Midbrain (tissue), 1 donor: ENCODE results near the gene PLGRKT.
"Not testable (repeated sequence)": the region's sequence is repeated elsewhere in the genome, so short reads cannot be mapped to it uniquely, and the experiment has no call there.

Experiments used
- DNase-seq: peaks from one replicate; lab custom pipeline; 2025; lab: John Stamatoyannopoulos, UW

Gene PLGRKT

DNA sequence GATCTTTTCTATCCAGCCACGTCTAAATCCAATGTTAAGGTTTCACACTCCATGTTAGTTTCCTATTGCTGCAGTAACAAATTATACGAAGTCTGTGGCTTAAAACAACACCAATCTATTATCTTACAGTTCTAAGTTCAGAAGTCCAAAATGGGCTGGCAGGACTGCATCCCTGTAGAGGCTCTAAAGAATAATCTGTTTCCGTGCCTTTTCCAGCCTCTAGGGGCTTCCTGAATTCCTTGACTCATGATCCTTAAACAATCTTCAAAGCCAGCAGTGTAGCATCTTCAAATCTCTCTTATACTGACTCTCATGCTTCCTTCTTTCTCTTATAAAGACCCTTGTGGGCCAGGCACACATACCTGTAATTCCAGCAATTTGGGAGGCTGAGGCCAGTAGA is 6.8 kb downstream of the PLGRKT start:
- no peak for DNase-seq

GRCh38 chr9:5429873-5430564 is 7.7 kb downstream of the PLGRKT start:
- DNase-seq, result peak; percentile 45

GRCh38 chr9:5428794-5429528 is 8.8 kb downstream of the PLGRKT start:
- no peak for DNase-seq

GRCh38 chr9:5428172-5428571 is 9.6 kb downstream of the PLGRKT start:
- DNase-seq, result no peak

DNA sequence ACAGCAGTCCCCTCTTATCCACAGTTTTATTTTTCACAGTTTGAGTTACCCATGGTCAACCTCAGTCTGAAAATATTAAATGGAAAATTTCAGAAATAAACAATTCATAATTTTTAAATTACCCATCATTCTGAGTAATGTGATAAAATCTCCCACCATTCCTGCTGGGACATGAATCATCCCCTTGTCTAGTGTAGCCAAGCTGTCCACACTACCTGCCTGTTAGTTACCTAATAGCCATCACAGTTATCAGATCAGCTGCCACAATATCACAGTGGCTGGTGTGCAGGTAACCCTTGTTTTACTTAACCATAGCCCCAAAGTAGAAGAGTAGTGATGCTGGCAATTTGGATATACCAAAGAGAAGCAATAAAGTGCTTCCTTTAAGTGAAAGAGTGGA is 10.7 kb downstream of the PLGRKT start:
- no peak for DNase-seq

GRCh38 chr9:5425006-5425628 is 12.6 kb downstream of the PLGRKT start:
- DNase-seq, result no peak

GRCh38 chr9:5422276-5422675 is 15.4 kb downstream of the PLGRKT start:
- no peak for DNase-seq

- DNase-seq, result no peak
Measured at GRCh38 chr9:5421163-5421562, 16.6 kb downstream of the PLGRKT start.

- no peak for DNase-seq
Measured at GRCh38 chr9:5419987-5420386, 17.7 kb downstream of the PLGRKT start.

DNA sequence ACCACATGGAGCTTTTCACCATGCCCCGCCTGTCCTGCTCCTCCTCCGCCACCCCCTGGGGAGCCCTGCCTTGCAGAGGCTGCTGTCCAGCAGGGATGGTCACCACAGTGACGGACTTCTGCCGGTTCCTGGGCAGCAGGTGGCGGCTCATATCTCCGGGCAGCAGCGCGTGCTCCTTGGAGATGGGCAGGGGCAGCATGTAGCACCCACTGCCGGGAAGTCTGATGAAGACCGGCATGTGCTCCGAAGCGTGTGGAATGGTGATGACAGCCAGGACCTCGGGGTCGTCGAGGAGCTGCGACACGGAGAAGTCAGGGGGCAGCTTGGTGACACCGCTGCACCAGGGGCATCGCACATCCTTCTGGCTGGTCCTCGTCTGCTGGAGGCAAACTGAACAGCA is 19.2 kb downstream of the PLGRKT start:
- DNase-seq, result no peak

- DNase-seq, result no peak
Measured at GRCh38 chr9:5416953-5417352, 20.8 kb downstream of the PLGRKT start.

GRCh38 chr9:5408596-5408995 is 29.1 kb downstream of the PLGRKT start:
- no peak for DNase-seq

DNA sequence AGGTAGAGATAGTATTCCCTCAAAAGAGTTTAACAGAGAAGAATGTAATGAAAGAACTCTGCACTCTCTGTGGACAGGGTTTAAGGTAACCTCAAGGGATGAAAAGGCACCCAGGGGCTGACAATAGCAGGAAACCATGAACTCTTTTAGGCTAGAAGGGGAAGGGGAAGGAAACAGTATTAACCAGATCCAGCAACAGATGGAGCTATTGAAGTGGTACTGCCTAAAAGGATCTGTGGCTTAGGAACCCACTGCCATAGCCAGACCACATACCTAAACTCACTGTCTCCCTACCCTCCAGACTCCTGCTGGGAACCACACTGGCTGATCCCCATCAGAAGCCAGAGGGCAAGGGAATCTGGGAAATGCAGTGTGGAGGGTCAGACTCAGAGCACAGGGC is 35.5 kb downstream of the PLGRKT start:
- DNase-seq, result no peak

DNA sequence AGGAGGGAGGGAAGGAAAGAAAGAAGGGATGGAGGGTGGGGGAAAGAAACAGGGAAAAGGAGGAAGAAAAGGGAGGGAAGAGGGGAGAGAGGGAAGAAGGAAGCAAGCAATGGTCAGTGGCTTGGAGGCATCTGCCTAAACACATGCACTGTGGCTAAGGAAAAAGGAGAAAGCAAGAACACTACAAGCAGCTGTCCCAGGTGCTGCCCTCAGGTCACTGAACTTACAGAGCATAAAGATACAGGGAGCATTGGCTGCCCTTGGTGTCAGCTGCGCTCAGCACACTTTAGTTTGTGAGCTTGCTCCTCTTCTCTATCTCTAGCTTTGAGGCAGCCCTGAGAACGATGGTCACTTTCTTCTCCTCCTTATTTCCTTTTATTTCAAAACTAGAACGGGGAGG is 40.2 kb downstream of the PLGRKT start:
- not testable (repeated sequence) for DNase-seq

- no peak for DNase-seq
Measured at GRCh38 chr9:5395428-5395827, 42.3 kb downstream of the PLGRKT start.

GRCh38 chr9:5393976-5394375 is 43.7 kb downstream of the PLGRKT start:
- DNase-seq, result not testable (repeated sequence)

- no peak for DNase-seq
Measured at GRCh38 chr9:5393497-5393896, 44.2 kb downstream of the PLGRKT start.

DNA sequence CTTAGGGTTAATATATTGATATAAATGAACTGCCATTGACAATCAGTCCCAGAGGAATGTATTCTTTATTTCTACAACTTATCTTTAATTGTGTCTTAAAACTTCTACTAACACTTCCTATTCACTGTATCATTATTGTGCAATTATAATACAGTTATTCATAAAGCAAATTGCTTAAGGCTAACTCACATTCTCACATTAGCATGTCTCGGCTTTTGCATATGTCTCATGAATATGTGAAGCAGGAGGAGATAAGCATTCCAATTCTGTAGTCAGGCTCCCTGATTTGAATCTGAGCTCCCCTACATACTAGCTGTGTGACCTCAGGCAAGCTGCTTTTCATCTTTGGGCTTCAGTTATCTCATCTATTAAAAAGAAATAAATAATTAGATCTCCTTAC is 45.4 kb downstream of the PLGRKT start:
- no peak for DNase-seq

DNA sequence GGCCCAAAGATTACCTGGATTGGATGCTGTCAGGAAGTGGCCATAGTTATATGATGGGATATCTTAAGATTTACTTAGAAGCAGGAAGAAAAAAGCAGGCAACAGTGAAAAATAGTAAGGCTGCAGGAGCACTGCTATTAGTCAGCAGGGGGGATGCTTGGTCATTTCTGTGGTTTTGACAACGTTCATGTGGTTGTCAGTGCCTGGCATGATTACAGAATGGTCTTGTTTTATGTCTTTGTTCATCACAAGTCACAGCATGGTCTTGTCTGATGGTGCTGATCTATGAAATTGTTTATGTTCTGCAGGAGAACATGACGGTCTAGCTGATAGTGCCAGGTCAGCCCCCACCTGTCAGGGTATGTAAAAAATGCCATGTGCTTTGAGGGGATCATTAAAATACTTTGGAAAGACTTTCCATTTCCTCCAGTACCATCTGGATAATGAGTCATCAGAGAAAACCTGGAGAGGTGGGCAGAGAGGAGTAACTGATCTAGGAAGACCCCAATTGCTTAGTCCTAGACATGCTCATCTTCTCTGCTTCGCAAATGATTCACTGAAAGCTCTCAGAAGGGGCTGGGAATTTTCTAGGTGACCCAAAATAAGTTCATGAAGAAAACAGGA is 48.5 kb downstream of the PLGRKT start:
- no peak for DNase-seq

DNA sequence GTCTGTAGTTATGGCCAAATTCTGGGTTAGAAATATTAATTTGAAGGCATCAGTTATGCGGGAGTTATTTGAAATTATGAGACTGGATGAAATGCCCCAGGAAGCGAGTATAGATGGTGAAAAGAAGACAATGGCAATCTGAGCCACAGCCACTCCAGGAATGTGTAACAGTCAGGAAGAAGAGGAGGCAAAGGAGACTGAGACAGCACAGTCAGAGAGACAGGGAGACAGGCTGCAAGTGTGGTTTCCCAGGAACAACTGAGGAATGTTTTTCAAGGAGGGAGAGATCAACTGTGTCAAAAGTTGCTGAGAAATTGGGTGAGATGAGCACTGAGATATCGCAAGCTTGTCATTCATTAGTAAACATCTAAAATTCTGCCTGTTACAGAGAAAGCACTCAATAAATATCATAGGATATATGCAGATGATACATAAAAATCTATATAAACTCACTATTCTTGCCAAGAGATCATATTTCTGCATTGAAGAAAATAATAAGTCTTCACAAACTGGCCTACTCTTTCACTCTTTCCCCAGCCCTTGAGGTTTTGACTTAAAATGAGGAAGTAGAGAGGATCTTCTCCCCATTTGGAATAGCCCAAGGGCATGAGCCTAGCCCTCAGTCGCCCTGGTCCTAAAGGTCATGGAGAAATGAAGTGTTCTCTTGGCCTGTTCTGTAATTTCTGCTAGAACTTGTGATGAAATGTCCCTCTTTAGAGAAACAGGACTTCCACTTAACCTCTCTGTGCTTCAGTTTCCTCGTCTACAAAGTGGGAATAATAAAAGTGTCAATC is 49.5 kb downstream of the PLGRKT start:
- DNase-seq, result no peak

DNA sequence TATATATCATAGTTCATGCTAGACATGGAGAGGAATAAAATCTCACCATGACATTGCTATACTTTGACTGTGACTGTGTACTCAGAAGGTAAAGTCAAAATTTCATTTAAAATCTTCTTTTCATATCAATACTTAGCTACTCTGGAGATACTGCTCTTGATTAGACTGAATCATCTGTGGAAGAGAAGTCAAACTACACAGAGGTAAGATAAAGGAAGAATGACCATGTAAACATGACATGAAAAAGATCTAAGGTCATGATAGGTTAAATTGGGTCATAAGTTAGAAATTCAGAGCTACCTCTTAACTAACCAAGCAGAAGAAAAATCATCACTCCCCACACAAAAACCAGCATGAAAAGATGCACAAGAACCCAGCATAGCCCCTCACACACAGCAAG is 53.3 kb downstream of the PLGRKT start:
- DNase-seq, result no peak

DNA sequence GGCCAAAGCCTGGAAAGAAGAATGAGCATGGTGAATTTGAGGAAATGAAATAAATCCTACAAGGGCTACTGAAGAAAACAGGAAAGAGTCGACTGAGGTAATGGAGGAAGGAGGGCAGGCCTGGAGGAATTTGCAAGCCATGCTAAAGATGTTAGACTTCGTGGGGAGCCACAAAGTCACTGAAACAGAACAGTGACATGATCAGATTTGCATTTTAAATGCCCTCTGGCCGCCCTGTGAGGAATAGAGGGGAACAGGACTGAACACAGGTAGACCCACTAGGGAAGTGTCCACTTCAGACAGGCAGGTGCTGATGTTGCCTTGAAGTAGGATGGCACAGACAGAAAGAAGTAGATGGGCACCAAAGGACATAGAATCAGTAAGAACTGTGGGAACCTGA is 55.2 kb downstream of the PLGRKT start:
- DNase-seq, result no peak
